OCI-M1 (cell line): ENCODE measurements around the gene RCN2.

ENCODE experiments used
- DNase-seq: peaks from one replicate; lab custom pipeline; 2025; lab: John Stamatoyannopoulos, UW

The RCN2 gene

DNA sequence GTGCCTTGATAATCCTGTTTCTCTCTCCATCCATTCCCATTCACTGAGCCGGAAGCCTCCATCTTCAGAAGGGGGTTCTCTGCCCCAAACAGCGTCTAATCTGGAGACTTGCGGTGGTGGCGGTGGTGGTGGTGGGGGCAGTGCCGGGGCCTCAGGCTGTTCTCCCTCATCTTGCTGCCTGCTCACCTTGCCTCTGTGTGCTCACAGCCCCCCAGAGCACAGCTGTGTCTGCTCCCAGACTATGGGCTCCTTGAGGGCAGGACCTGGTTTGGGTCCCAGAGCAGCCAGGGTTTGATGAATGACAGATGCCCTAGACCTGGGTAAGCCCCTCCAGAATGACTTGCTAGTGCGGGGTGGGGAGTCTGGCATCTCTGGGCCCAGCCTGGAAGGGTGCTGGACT, 62.9 kb downstream of the RCN2 start:
- no peak for DNase-seq

DNA sequence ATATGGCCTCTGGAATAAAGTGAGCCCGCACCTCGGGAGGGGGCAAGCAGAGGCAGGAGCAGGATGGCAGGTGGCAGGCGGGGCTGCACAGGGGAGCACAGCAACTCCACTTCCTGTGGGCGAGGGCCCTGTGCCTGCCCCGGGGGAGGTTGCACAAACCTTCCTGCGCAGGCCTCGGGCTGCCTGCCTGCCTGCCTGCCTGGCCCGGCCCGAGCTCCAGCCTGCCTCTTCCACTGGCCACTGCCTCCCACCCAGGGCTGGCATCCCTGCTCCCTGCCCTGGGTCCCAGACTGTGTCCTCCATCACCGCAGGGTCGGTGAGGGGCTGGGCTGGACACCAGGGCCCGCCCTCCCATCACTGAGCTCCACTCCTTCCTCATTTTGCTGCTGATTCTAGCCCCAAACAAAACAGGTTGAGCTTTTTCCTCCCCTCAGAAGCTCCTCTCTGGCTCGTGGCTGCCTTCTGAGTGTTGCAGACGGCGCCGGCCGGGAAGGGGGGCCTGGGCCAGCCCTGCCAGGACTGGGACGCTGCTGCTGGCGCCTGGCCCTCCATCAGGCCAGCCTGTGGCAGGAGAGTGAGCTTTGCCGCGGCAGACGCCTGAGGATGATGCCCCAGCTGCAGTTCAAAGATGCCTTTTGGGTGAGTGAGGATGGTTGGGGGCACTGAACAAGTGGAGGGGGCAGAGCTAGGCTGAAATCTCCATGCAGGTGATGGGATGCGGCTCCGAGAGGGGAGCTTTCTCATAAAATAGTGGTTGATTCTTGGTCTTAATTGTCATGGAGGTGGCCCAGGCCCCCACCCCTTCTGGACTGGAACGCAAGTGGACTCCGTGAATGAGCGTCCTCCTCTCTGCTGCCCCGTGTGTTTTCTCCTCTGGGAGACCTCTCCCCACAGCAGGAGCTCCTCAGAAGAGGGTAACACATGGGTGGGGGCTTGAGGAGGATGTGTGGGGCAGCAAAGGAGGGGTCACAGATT, 63.7 kb downstream of the RCN2 start, which contains the start of gene PSTPIP1:
Gene PSTPIP1 (plus strand): TSS at position 156 of the 975 bp plus-strand sequence. CDS start 448 bp downstream, at position 604.
- no peak for DNase-seq

DNA sequence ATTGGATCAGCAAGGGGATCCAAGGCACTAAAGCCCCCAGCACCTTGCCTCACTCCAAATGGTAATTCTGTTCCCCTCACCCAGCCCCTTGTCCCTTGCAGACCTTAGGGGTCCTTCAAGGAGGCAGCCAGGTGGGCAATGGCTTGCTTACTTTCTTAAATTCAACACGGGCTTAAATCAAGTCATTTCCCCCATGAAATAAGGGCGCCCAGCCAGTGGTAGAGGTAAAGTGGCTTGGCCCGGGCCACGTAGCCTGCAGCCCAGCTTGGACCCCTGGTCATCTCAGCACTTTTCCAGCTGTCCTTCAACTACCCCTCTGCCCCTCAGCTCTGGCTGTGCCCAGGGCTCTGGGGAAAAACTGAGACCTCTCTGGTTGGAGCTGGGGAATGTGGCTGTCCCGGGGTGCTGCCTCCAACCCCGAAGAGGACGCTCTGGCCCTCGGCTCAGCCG, 64.6 kb downstream of the RCN2 start:
- DNase-seq = no peak

DNA sequence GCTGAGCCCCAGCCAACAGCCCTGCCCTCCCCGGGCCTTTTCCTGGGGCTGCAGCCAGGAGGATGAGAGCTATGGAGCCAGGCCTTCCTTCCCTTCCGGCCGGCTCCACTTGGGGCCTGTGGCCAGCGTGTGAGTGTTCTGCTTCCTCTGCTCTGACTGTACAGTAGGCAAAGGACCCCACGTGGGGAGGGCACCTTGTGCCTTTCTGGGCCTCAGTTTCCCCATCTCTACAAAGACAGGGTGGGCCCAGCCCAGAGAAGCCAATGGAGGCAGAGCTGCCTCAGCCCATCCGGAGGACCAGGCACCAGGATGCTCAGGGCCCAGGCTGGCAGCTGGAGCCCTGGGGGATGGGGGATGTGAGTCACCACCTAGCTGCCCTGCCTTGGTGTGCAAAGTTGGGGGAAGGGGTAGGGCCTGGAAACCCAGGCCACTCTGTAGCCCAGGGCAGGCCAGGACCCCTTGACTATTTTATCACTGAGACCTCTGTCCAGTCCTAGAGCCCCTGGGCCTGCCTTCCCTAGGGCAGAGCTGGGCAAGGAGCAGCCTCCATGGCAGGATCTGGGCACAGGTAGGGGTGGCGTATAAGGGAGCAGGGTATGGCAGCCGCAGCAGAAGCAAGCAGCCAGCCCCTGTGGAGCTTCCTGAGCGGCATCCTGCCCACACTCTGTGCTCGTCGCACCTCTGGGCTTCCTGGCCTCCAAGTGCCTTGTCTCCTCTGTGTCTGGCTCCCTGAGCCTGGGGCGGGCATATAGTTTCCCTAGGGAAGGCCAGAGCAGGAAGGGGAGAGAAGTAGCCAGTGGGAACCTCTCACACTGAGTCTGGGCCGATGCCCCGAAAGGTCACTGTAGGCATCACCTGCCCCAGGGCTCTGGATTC, 65.2 kb downstream of the RCN2 start:
- no peak for DNase-seq

DNA sequence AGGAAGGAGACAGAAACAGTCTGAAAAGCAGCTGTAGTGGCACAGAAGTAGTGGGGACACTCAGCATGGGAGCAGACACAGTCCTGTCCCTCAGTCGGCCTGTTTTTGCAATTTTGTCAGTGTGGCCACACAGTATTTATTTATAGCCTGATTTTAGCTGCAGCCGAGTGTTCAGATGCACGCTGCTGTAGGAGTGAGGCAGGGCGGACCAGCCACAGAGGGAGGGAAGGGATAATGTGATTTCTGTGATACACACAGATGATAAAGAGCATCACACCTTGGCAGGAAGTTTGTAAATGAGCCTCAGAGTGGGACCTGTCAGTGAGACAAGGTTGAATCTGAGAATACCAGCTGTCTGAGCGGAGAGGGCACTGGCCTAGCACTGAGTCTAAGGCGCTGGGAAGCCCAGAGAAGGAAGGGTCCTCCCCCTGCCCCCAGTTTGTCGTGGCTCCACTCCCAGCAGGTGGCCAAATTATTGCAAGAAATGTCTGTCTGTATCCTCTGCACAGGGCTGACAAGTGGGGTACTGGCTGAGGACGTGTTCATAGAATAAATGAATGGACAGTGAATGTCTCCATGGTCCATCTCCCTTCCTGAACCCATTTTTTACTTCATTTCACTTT, 67.2 kb downstream of the RCN2 start:
- no peak for DNase-seq

DNA sequence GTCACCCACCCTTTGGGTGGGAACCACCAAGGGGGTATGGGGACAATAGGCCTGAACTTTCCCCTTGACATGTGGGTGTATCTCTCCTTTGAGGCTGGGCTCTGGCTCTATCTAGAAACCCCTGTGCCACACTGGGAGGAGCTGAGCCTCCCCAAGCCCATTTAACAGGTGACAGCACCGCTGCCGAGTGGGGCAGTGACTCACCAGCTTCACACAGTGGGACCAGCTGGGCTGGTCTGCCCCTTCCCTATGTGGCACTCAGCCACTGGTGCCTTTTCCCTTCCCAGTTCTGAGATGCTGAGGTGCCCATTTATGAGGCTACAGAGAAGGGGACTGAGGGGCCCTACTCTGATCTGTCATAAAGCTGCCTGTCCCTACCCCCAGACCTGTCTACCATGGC, 68.4 kb downstream of the RCN2 start:
- DNase-seq = no peak

DNA sequence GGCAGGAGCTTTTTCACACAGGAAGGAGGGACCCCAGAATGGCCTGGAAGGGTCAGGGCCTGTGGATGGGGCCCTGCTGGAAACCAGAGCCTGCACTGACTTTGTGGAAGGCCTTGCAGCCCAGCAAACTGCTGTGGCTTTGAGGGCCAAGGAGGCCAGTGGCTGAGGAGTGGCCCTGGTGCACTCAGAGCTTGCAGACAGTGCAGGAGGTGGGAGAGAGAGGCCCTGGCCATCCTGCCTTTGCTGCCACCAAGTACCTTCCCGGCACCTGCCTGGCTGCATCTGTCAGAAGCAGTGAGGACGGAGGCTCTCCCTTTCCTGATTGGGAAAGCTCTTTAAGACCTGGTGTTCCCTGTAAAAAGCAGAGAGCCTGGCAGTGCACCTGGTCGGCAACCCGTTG, 69.8 kb downstream of the RCN2 start:
- no peak for DNase-seq

DNA sequence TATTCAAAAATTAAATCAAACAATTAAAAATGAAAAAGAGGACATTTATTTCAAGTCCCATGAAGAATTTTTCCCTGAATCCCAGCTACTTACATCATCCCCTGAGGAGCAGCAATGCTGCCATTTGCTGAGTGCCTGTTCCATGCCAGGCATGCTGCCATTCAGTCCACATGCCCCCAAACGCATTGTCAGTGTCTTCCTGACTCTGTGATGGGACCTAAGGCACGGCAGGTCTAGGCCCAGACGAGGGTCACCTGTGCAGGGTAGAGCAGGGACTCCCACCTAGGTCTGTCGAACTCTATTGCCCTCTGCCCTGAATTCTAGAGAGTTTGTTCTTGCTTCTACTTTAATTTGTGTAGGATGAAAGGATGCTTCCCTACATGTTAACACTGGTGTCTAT, 70.4 kb downstream of the RCN2 start:
- DNase-seq = no peak

DNA sequence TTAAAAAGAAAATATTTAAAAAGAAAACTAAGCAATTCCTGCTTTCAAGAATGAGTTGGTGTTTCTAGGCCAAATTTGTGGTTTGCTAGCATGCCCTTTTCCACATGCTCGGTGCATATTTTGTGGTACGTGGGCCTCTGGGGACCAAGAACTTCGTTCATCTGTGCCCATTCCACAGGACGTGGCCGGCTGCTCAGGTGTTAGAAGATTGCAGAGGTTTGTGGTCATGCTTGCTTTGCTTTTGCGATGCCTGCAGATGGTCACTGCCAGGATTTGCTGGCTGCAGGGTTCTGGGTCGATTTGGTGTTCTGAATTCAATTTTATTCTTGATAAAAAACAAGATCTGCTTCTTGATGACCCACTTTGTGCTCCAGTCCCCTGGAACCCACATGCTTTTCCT, 70.9 kb downstream of the RCN2 start:
- DNase-seq = no peak

DNA sequence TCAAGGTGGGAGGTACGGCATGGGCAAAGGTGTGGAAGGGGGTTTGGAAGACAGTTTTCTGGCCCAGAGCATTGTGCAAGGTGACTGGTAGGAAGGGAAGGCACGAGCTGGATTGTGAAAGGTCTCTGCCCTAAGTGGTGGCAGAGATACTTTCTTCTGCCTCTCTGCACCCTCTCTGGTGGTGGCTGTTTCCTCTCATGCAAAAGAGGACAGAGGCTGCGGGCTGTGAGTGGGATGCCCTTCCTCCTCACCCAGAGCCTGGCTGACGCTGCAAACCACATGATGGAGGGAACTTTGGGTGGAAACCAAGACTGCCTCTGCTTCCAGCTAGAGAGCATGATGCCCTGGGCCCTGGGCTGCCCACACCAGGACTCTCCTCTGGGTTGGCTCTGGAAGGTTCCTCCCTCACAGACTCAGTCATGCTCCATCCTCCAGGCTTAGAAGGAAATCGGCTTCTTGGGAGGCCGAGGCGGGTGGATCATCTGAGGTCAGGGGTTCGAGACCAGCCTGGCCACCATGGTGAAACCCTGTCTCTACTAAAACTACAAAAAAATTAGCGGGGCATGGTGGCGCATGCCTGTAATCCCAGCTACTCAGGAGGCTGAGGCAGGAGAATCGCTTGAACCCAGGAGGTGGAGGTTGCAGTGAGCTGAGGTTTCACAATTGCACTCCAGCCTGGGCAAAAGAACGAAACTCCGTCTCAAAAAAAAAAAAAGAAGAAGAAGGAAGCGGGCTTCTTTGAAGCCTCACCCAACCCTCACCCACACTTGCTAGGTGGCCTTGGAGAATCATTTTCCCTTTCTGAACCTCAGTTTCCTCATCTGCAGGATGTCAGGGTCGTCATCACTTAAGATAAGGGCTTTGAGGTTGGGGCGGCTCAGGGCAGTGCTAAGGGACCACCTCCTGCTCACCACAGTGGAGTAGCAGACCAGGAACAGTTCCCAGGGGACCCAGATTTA, 71.7 kb downstream of the RCN2 start:
- no peak for DNase-seq
